Thymus (tissue), 11 donors: Measurements from ENCODE around the gene PTPN4. TPM values are rescaled to one million over a fixed set of nuclear protein-coding genes. Genes with fewer than 3 reads are reported as not detected.

Experiments
- DNase-seq, 9 donors: peaks; one replicate each; pipeline ENCODE4 v3.0.0-alpha.2; 2013; ENCODE audit warnings: low spot score in 9 of 9, low read depth in 6 of 9, missing footprints in 1 of 9
- H3K27ac ChIP-seq, 2 donors: one replicate each; pipeline ENCODE4 v1.5.1; 2013; ENCODE audit warnings: control low read depth in 1 of 2, low read depth in 1 of 2, low read length in 1 of 2, mild to moderate bottlenecking in 1 of 2, moderate library complexity in 1 of 2
- H3K27me3 ChIP-seq, 2 donors: one replicate each; pipeline ENCODE4 v1.5.1; 2013; ENCODE audit warnings: low read length in 1 of 2; ENCODE audit not compliant: control insufficient read depth in 2 of 2, insufficient read depth in 1 of 2
- H3K36me3 ChIP-seq, 2 donors: one replicate each; pipeline ENCODE4 v1.5.1; 2013; ENCODE audit warnings: low read length in 1 of 2, mild to moderate bottlenecking in 1 of 2, moderate library complexity in 1 of 2; ENCODE audit not compliant: control insufficient read depth in 2 of 2, insufficient read depth in 2 of 2
- H3K4me1 ChIP-seq, 2 donors: one replicate each; pipeline ENCODE4 v1.5.1; 2013; ENCODE audit warnings: low read length in 2 of 2; ENCODE audit not compliant: control insufficient read depth in 2 of 2, insufficient read depth in 2 of 2
- H3K4me3 ChIP-seq, 2 donors: one replicate each; pipeline ENCODE4 v1.5.1; 2013; ENCODE audit warnings: low read length in 2 of 2, control low read depth in 1 of 2, mild to moderate bottlenecking in 1 of 2
- H3K9me3 ChIP-seq, 2 donors: one replicate each; pipeline ENCODE4 v1.5.1; 2013; ENCODE audit warnings: low read length in 1 of 2, mild to moderate bottlenecking in 1 of 2; ENCODE audit not compliant: control insufficient read depth in 2 of 2, insufficient read depth in 1 of 2
- WGBS: extraction: QIAGEN DNeasy Blood & Tissue Kit; methylation state at CpG from one replicate; pipeline ENCODE4 v1.1.7; 2013; 5-methylcytosine and 5-hydroxymethylcytosine counted together
- polyA plus RNA-seq: library from polyadenylated mRNA; stranded (reverse); fragments of 200-250 nt; gene quantifications from one replicate; pipeline ENCODE4 v1.2.3, GENCODE V29; 2013
- total RNA-seq: library from RNA; stranded (reverse); fragments of 120-200 nt; gene quantifications from one replicate; pipeline ENCODE4 v1.2.4, GENCODE V29; 2013
- donor health status: healthy.

The PTPN4 gene
- total and polyA plus RNA-seq, 2 donors, result 11.9 to 53.0 TPM

- peaks cover 0 to under 1% of the 10 kb centered on the region in 2 donors for H3K36me3 ChIP-seq
- no peak overlapping the region for H3K27ac ChIP-seq
- no peak for DNase-seq
- H3K4me1 ChIP-seq, result no peaks in the 10 kb centered on the region
- no peaks in the 10 kb centered on the region for H3K9me3 ChIP-seq
- no peak overlapping the region for H3K4me3 ChIP-seq
- 95% methylated on average over 2 of the region's 2 CpGs for WGBS
- no peaks in the 10 kb centered on the region for H3K27me3 ChIP-seq
Measured at GRCh38 chr2:119821266-119821665, 61.5 kb downstream of the PTPN4 start.

DNA sequence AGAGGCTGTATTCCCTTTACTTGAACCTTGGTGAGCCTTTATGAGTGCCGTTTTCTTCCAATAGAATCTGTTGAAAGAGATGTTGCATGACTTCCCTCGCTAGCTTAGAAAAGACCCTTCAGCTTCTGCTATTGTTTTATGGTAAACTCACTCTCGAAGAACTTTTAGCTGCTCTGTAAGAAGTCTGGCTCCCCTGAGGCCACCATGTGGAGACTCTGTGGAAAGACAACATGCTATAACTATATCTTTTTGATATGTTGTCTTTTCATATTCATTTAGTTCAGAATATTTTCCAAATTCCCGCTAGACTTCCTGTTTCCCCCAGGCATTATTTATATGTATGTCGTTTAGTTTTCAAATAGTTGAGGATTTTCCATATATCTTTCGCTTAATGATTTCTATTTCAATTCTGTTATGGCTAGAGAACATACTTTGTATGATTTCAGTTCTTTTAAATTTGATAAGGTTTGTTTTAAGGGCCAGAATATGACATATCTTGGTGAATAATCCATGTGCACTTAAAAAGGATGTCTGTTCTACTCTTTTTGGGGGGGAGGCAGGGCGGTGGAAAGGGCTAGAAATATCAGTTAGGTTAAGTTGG is 64.1 kb downstream of the PTPN4 start:
- H3K27ac ChIP-seq, result no peak overlapping the region
- DNase-seq, result peak in 7 of 9 donors; percentile 16 to 61 (median 26)
- H3K9me3 ChIP-seq, result no peaks in the 10 kb centered on the region
- no peaks in the 10 kb centered on the region for H3K27me3 ChIP-seq
- WGBS, result 62% methylated on average over 7 of the region's 7 CpGs
- no peaks in the 10 kb centered on the region for H3K36me3 ChIP-seq
- no peaks in the 10 kb centered on the region for H3K4me1 ChIP-seq
- no peak overlapping the region for H3K4me3 ChIP-seq

GRCh38 chr2:119826370-119826961 is 66.7 kb downstream of the PTPN4 start:
- H3K4me3 ChIP-seq, result no peak overlapping the region
- WGBS, result 77% methylated on average over 5 of the region's 5 CpGs
- H3K36me3 ChIP-seq, result no peaks in the 10 kb centered on the region
- H3K27ac ChIP-seq, result no peak overlapping the region
- peak in 8 of 9 donors; percentile 18 to 71 (median 38) for DNase-seq
- H3K9me3 ChIP-seq, result peaks cover 1 to 7% of the 10 kb centered on the region in 2 donors
- no peaks in the 10 kb centered on the region for H3K4me1 ChIP-seq
- no peaks in the 10 kb centered on the region for H3K27me3 ChIP-seq

- Histone ChIP-seq H3K9me3 (peaks cover 1 to 7% of the 10 kb centered on the region in 2 donors), H3K4me1 (no peaks in the 10 kb centered on the region), H3K27ac (no peak overlapping the region), H3K36me3 (no peaks in the 10 kb centered on the region), H3K4me3 (no peak overlapping the region), H3K27me3 (no peaks in the 10 kb centered on the region)
- no peak for DNase-seq
- 96% methylated on average over 5 of the region's 5 CpGs for WGBS
Measured at GRCh38 chr2:119827866-119828507, 68.3 kb downstream of the PTPN4 start.

DNA sequence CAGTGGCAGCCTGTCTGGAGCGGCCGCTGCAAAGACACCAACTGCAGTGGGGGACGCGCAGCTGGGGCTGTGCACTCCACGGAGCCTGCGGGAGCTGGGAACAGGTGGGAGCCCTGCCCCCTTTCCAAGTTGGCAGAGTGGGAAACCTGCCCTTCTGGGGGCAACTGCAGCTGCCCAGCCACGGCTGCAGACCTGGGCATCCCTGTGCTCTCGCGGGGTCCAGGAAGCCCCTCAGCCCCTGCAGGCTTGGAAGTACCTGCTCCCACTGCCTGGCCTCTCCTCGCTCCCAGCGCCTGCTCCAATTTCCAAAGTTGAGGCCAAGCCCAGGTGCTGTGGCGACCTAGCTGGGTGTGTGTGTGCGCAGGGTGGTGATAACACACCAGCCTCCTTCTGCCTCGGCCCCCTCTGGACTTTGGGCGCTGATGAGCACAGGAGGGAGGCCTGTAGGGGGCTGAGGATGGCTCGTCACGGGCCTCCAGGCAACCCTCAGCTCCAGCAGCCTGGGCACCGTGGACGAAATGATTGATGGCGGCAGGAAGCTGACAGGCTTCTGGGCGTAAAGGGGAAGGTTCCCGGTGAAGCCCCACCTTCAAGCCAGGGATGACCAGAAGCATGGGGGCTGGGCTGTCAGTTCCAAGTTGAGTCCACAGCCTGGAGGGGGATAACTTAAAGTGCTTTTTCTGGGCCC is 76.9 kb downstream of the PTPN4 start:
- H3K4me3 ChIP-seq, result no peak overlapping the region
- no peak overlapping the region for H3K27ac ChIP-seq
- H3K9me3 ChIP-seq, result no peaks in the 10 kb centered on the region
- no peaks in the 10 kb centered on the region for H3K27me3 ChIP-seq
- peaks cover 0 to 2% of the 10 kb centered on the region in 2 donors for H3K36me3 ChIP-seq
- H3K4me1 ChIP-seq, result no peaks in the 10 kb centered on the region
- WGBS, result 96% methylated on average over 22 of the region's 22 CpGs
- DNase-seq, result no peak

GRCh38 chr2:119837350-119837749 is 77.6 kb downstream of the PTPN4 start:
- H3K36me3 ChIP-seq, result peaks cover 0 to 2% of the 10 kb centered on the region in 2 donors
- H3K27me3 ChIP-seq, result no peaks in the 10 kb centered on the region
- no peaks in the 10 kb centered on the region for H3K4me1 ChIP-seq
- H3K27ac ChIP-seq, result no peak overlapping the region
- DNase-seq, result no peak
- H3K9me3 ChIP-seq, result no peaks in the 10 kb centered on the region
- H3K4me3 ChIP-seq, result no peak overlapping the region
- WGBS, result 89% methylated on average over 12 of the region's 12 CpGs

DNA sequence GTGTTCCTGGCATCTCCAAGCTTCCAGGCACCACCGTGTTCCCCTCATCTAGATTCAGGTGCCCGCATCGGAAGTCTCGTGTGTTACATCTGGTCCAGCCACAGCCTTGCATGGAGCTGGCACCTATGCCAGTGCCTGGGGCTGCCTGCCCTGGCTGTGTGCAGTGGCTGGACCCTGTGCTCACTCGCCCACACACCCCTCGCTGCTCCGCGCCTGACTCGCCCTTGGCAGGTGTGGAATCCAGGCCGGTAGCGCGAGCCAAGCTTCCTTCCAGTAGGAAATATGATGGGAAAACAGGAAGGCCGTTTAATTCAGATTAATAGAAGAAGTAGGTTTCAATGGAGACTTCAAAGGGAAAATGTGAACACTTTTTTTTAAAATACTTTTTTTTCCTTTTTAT is 78.0 kb downstream of the PTPN4 start:
- Histone ChIP-seq H3K4me3 (no peak overlapping the region), H3K36me3 (peaks cover 0 to 2% of the 10 kb centered on the region in 2 donors), H3K4me1 (no peaks in the 10 kb centered on the region), H3K27ac (no peak overlapping the region), H3K9me3 (no peaks in the 10 kb centered on the region), H3K27me3 (no peaks in the 10 kb centered on the region)
- 97% methylated on average over 13 of the region's 13 CpGs for WGBS
- no peak for DNase-seq

- H3K4me1 ChIP-seq, result no peaks in the 10 kb centered on the region
- H3K27me3 ChIP-seq, result no peaks in the 10 kb centered on the region
- H3K36me3 ChIP-seq, result peaks cover 0 to 2% of the 10 kb centered on the region in 2 donors
- no peak overlapping the region for H3K27ac ChIP-seq
- no peaks in the 10 kb centered on the region for H3K9me3 ChIP-seq
- no peak overlapping the region for H3K4me3 ChIP-seq
- WGBS, result 65% methylated on average over 5 of the region's 5 CpGs
- no peak for DNase-seq
Measured at GRCh38 chr2:119838179-119838578, 78.5 kb downstream of the PTPN4 start.

- H3K27me3 ChIP-seq, result no peaks in the 10 kb centered on the region
- H3K27ac ChIP-seq, result no peak overlapping the region
- peaks cover 0 to 2% of the 10 kb centered on the region in 2 donors for H3K36me3 ChIP-seq
- H3K9me3 ChIP-seq, result no peaks in the 10 kb centered on the region
- no peak overlapping the region for H3K4me3 ChIP-seq
- 100% methylated on average over 1 of the region's 1 CpG for WGBS
- no peaks in the 10 kb centered on the region for H3K4me1 ChIP-seq
- no peak for DNase-seq
Measured at GRCh38 chr2:119841550-119841949, 81.8 kb downstream of the PTPN4 start.
